KG1 (cell line): Measurements from ENCODE around the gene RHOT1.
"Not testable (repeated sequence)": the region's sequence is repeated elsewhere in the genome, so short reads cannot be mapped to it uniquely, and the experiment has no call there.

Experiments used
- DNase-seq: peaks from one replicate; lab custom pipeline; 2025; lab: John Stamatoyannopoulos, UW

Gene RHOT1

GRCh38 chr17:32227910-32228309 lies 85.6 kb downstream of the RHOT1 start:
- no peak for DNase-seq

GRCh38 chr17:32235588-32235987 lies 93.3 kb downstream of the RHOT1 start:
- no peak for DNase-seq

GRCh38 chr17:32239456-32239855 lies 97.2 kb downstream of the RHOT1 start:
- DNase-seq = no peak

- DNase-seq = no peak
These were observed 98.4 kb downstream of the RHOT1 start for GRCh38 chr17:32240750-32241149.

- no peak for DNase-seq
These were observed 99.3 kb downstream of the RHOT1 start for GRCh38 chr17:32241640-32242039.

GRCh38 chr17:32249475-32249874 lies 107.2 kb downstream of the RHOT1 start:
- DNase-seq = no peak

GRCh38 chr17:32253117-32253611 lies 110.9 kb downstream of the RHOT1 start:
- peak; percentile 72 for DNase-seq

GRCh38 chr17:32256012-32256700 lies 113.9 kb downstream of the RHOT1 start:
- no peak for DNase-seq

GRCh38 chr17:32256701-32257019 lies 114.4 kb downstream of the RHOT1 start:
- no peak for DNase-seq

GRCh38 chr17:32258383-32259140 lies 116.3 kb downstream of the RHOT1 start:
- no peak for DNase-seq

- no peak for DNase-seq
These were observed 117.3 kb downstream of the RHOT1 start for GRCh38 chr17:32259586-32259985.

- no peak for DNase-seq
These were observed 119.1 kb downstream of the RHOT1 start for GRCh38 chr17:32261417-32261736.

- DNase-seq = no peak
These were observed 119.7 kb downstream of the RHOT1 start for GRCh38 chr17:32261936-32262510.

- not testable (repeated sequence) for DNase-seq
These were observed 121.2 kb downstream of the RHOT1 start for GRCh38 chr17:32263515-32263914.

GRCh38 chr17:32264140-32264799 lies 122.0 kb downstream of the RHOT1 start:
- DNase-seq = no peak

- DNase-seq = no peak
These were observed 122.5 kb downstream of the RHOT1 start for GRCh38 chr17:32264823-32265191.

- no peak for DNase-seq
These were observed 123.1 kb downstream of the RHOT1 start, which contains the start of gene RHBDL3 for GRCh38 chr17:32265192-32265923. RHBDL3 (plus strand) TSS chr17:32265832; CDS start chr17:32266190, 358 bp downstream.

GRCh38 chr17:32266051-32266388 lies 123.7 kb downstream of the RHOT1 start:
- DNase-seq = no peak

- DNase-seq = no peak
These were observed 124.3 kb downstream of the RHOT1 start for GRCh38 chr17:32266389-32267301.

GRCh38 chr17:32267690-32268205 lies 125.4 kb downstream of the RHOT1 start:
- DNase-seq = no peak
